Measurements from ENCODE around the gene ZNF860. TPM values are rescaled to one million over a fixed set of nuclear protein-coding genes. Genes with fewer than 3 reads are reported as not detected.
"Not testable (repeated sequence)": the region's sequence is repeated elsewhere in the genome, so short reads cannot be mapped to it uniquely, and the experiment has no call there.

Gene ZNF860
- total and polyA plus RNA-seq, 4 donors, result 0.25 to 1.8 (median 0.48) TPM

- intact Hi-C loops (cut with DNase I); DNase-seq; H3K9me3 ChIP-seq (ENCODE audit: control insufficient read depth, low read length); ATAC-seq (ENCODE audit: low FRiP score); H3K27ac ChIP-seq (ENCODE audit: low read depth in 1 of 2, low read length in 2 of 2); H3K4me3 ChIP-seq (ENCODE audit: low read length in 2 of 2); H3K27me3 ChIP-seq (ENCODE audit: control insufficient read depth in 1 of 2, insufficient read depth in 2 of 2, low read length in 1 of 2); H3K36me3 ChIP-seq (ENCODE audit: control insufficient read depth in 1 of 2, insufficient read depth in 2 of 2, low read length in 1 of 2); H3K4me1 ChIP-seq (ENCODE audit: control insufficient read depth in 1 of 2, insufficient read depth in 2 of 2, low read length in 2 of 2): not testable (repeated sequence)
- 92 to 95% methylated on average over 7 of the region's 7 CpGs for WGBS, 2 donors
Measured at GRCh38 chr3:32010699-32011098, 29.1 kb downstream of the ZNF860 start.

GRCh38 chr3:32015638-32016037, 34.1 kb downstream of the ZNF860 start:
- H3K9me3 ChIP-seq (ENCODE audit: control insufficient read depth, low read length); intact Hi-C loops (cut with DNase I); H3K4me1 ChIP-seq (ENCODE audit: control insufficient read depth in 1 of 2, insufficient read depth in 2 of 2, low read length in 2 of 2); DNase-seq; H3K27me3 ChIP-seq (ENCODE audit: control insufficient read depth in 1 of 2, insufficient read depth in 2 of 2, low read length in 1 of 2); ATAC-seq (ENCODE audit: low FRiP score); H3K4me3 ChIP-seq (ENCODE audit: low read length in 2 of 2); H3K27ac ChIP-seq (ENCODE audit: low read depth in 1 of 2, low read length in 2 of 2); H3K36me3 ChIP-seq (ENCODE audit: control insufficient read depth in 1 of 2, insufficient read depth in 2 of 2, low read length in 1 of 2): not testable (repeated sequence)
- WGBS, 2 donors, result 93 to 97% methylated on average over 3 of the region's 3 CpGs

GRCh38 chr3:32017286-32017685, 35.7 kb downstream of the ZNF860 start:
- 94 to 98% methylated on average over 3 of the region's 3 CpGs for WGBS, 2 donors
- Histone ChIP-seq H3K27me3 (ENCODE audit: control insufficient read depth in 1 of 2, insufficient read depth in 2 of 2, low read length in 1 of 2) (no peaks in the 10 kb centered on the region), H3K4me1 (ENCODE audit: control insufficient read depth in 1 of 2, insufficient read depth in 2 of 2, low read length in 2 of 2) (no peaks in the 10 kb centered on the region), H3K4me3 (ENCODE audit: low read length in 2 of 2) (no peak overlapping the region), H3K27ac (ENCODE audit: low read depth in 1 of 2, low read length in 2 of 2) (no peak overlapping the region), H3K36me3 (ENCODE audit: control insufficient read depth in 1 of 2, insufficient read depth in 2 of 2, low read length in 1 of 2) (no peaks in the 10 kb centered on the region), H3K9me3 (ENCODE audit: control insufficient read depth, low read length) (no peaks in the 10 kb centered on the region)
- no peak for DNase-seq
- no peak for ATAC-seq (ENCODE audit: low FRiP score)
- intact Hi-C loops (cut with DNase I), result no loop called here

- no peaks in the 10 kb centered on the region for H3K27me3 ChIP-seq (ENCODE audit: control insufficient read depth in 1 of 2, insufficient read depth in 2 of 2, low read length in 1 of 2)
- peak; percentile 89 for ATAC-seq (ENCODE audit: low FRiP score)
- WGBS, 2 donors, result 33 to 39% methylated on average over 5 of the region's 5 CpGs
- H3K27ac ChIP-seq (ENCODE audit: low read depth in 1 of 2, low read length in 2 of 2), result no peak overlapping the region
- DNase-seq, result no peak
- H3K9me3 ChIP-seq (ENCODE audit: control insufficient read depth, low read length), result no peaks in the 10 kb centered on the region
- no peaks in the 10 kb centered on the region for H3K36me3 ChIP-seq (ENCODE audit: control insufficient read depth in 1 of 2, insufficient read depth in 2 of 2, low read length in 1 of 2)
- intact Hi-C loops (cut with DNase I), result loop anchor here (1.0 to 2.0 kb wide), 2 partner anchors 125 to 126 kb away; no protein-coding TSS in a partner anchor
- no peaks in the 10 kb centered on the region for H3K4me1 ChIP-seq (ENCODE audit: control insufficient read depth in 1 of 2, insufficient read depth in 2 of 2, low read length in 2 of 2)
- no peak overlapping the region for H3K4me3 ChIP-seq (ENCODE audit: low read length in 2 of 2)
Measured at GRCh38 chr3:32018757-32019564, 37.4 kb downstream of the ZNF860 start.

GRCh38 chr3:32021155-32021554, 39.6 kb downstream of the ZNF860 start:
- 88 to 89% methylated on average over 7 of the region's 7 CpGs for WGBS, 2 donors
- intact Hi-C loops (cut with DNase I), result no loop called here
- no peak overlapping the region for H3K4me3 ChIP-seq (ENCODE audit: low read length in 2 of 2)
- DNase-seq, result no peak
- ATAC-seq (ENCODE audit: low FRiP score), result no peak
- no peaks in the 10 kb centered on the region for H3K4me1 ChIP-seq (ENCODE audit: control insufficient read depth in 1 of 2, insufficient read depth in 2 of 2, low read length in 2 of 2)
- H3K9me3 ChIP-seq (ENCODE audit: control insufficient read depth, low read length), result no peaks in the 10 kb centered on the region
- H3K27ac ChIP-seq (ENCODE audit: low read depth in 1 of 2, low read length in 2 of 2), result no peak overlapping the region
- no peaks in the 10 kb centered on the region for H3K36me3 ChIP-seq (ENCODE audit: control insufficient read depth in 1 of 2, insufficient read depth in 2 of 2, low read length in 1 of 2)
- no peaks in the 10 kb centered on the region for H3K27me3 ChIP-seq (ENCODE audit: control insufficient read depth in 1 of 2, insufficient read depth in 2 of 2, low read length in 1 of 2)

GRCh38 chr3:32021748-32022147, 40.2 kb downstream of the ZNF860 start:
- ATAC-seq (ENCODE audit: low FRiP score) (no peak), DNase-seq (no peak)
- Histone ChIP-seq H3K4me1 (ENCODE audit: control insufficient read depth in 1 of 2, insufficient read depth in 2 of 2, low read length in 2 of 2) (no peaks in the 10 kb centered on the region), H3K36me3 (ENCODE audit: control insufficient read depth in 1 of 2, insufficient read depth in 2 of 2, low read length in 1 of 2) (no peaks in the 10 kb centered on the region), H3K4me3 (ENCODE audit: low read length in 2 of 2) (no peak overlapping the region), H3K9me3 (ENCODE audit: control insufficient read depth, low read length) (no peaks in the 10 kb centered on the region), H3K27me3 (ENCODE audit: control insufficient read depth in 1 of 2, insufficient read depth in 2 of 2, low read length in 1 of 2) (no peaks in the 10 kb centered on the region), H3K27ac (ENCODE audit: low read depth in 1 of 2, low read length in 2 of 2) (no peak overlapping the region)
- intact Hi-C loops (cut with DNase I), result no loop called here
- 66 to 82% methylated on average over 3 of the region's 3 CpGs for WGBS, 2 donors

GRCh38 chr3:32022947-32023346, 41.4 kb downstream of the ZNF860 start:
- Histone ChIP-seq H3K9me3 (ENCODE audit: control insufficient read depth, low read length) (no peaks in the 10 kb centered on the region), H3K27ac (ENCODE audit: low read depth in 1 of 2, low read length in 2 of 2) (no peak overlapping the region)

GRCh38 chr3:32026593-32026992, 45.0 kb downstream of the ZNF860 start:
- no peak for ATAC-seq (ENCODE audit: low FRiP score)
- intact Hi-C loops (cut with DNase I), result no loop called here
- H3K4me1 ChIP-seq (ENCODE audit: control insufficient read depth in 1 of 2, insufficient read depth in 2 of 2, low read length in 2 of 2), result no peaks in the 10 kb centered on the region
- WGBS, 2 donors, result 92 to 94% methylated on average over 6 of the region's 6 CpGs
- no peak for DNase-seq
- no peaks in the 10 kb centered on the region for H3K27me3 ChIP-seq (ENCODE audit: control insufficient read depth in 1 of 2, insufficient read depth in 2 of 2, low read length in 1 of 2)
- no peak overlapping the region for H3K4me3 ChIP-seq (ENCODE audit: low read length in 2 of 2)
- no peaks in the 10 kb centered on the region for H3K9me3 ChIP-seq (ENCODE audit: control insufficient read depth, low read length)
- H3K36me3 ChIP-seq (ENCODE audit: control insufficient read depth in 1 of 2, insufficient read depth in 2 of 2, low read length in 1 of 2), result no peaks in the 10 kb centered on the region
- H3K27ac ChIP-seq (ENCODE audit: low read depth in 1 of 2, low read length in 2 of 2), result no peak overlapping the region

More at GRCh38 chr3:32022947-32023346, 41.4 kb downstream of the ZNF860 start:
- Histone ChIP-seq H3K27me3 (ENCODE audit: control insufficient read depth in 1 of 2, insufficient read depth in 2 of 2, low read length in 1 of 2) (no peaks in the 10 kb centered on the region), H3K4me1 (ENCODE audit: control insufficient read depth in 1 of 2, insufficient read depth in 2 of 2, low read length in 2 of 2) (no peaks in the 10 kb centered on the region), H3K36me3 (ENCODE audit: control insufficient read depth in 1 of 2, insufficient read depth in 2 of 2, low read length in 1 of 2) (no peaks in the 10 kb centered on the region), H3K4me3 (ENCODE audit: low read length in 2 of 2) (no peak overlapping the region)
- WGBS, 2 donors, result 79% methylated on average over 2 of the region's 2 CpGs
- ATAC-seq (ENCODE audit: low FRiP score), result no peak
- intact Hi-C loops (cut with DNase I), result no loop called here
- DNase-seq, result no peak

GRCh38 chr3:32037932-32038267, 56.4 kb downstream of the ZNF860 start:
- ATAC-seq (ENCODE audit: low FRiP score), result peak; percentile 20
- no peak for DNase-seq
- Histone ChIP-seq H3K27ac (ENCODE audit: low read depth in 1 of 2, low read length in 2 of 2) (no peak overlapping the region), H3K4me1 (ENCODE audit: control insufficient read depth in 1 of 2, insufficient read depth in 2 of 2, low read length in 2 of 2) (no peaks in the 10 kb centered on the region), H3K9me3 (ENCODE audit: control insufficient read depth, low read length) (no peaks in the 10 kb centered on the region), H3K27me3 (ENCODE audit: control insufficient read depth in 1 of 2, insufficient read depth in 2 of 2, low read length in 1 of 2) (no peaks in the 10 kb centered on the region), H3K4me3 (ENCODE audit: low read length in 2 of 2) (no peak overlapping the region), H3K36me3 (ENCODE audit: control insufficient read depth in 1 of 2, insufficient read depth in 2 of 2, low read length in 1 of 2) (no peaks in the 10 kb centered on the region)
- WGBS, 2 donors, result 60 to 63% methylated on average over 3 of the region's 3 CpGs
- intact Hi-C loops (cut with DNase I), result no loop called here
